NB4 (cell line): ENCODE measurements around the gene SNAPC3.

Source experiments
- CTCF ChIP-seq: IDR thresholded peaks from one replicate; pipeline ENCODE4 v1.5.1; 2012; ENCODE audit warnings: low read depth, low read length
- MAX ChIP-seq: IDR thresholded peaks from 2 replicates; pipeline ENCODE4 v1.6.1; 2011; ENCODE audit warnings: low read depth, low read length
- MYC ChIP-seq: IDR thresholded peaks from 2 replicates; pipeline ENCODE4 v1.6.1; 2011; ENCODE audit warnings: low read depth, low read length
- POLR2A ChIP-seq: IDR thresholded peaks from 2 replicates; pipeline ENCODE4 v1.6.1; 2011; ENCODE audit warnings: mild to moderate bottlenecking; ENCODE audit not compliant: insufficient read length; ENCODE audit errors: extremely low read depth

GRCh38 chr9:15469406-15469805 lies 46.7 kb downstream of the SNAPC3 start:
- TF ChIP-seq CTCF (no peak), POLR2A (no peak), MYC (no peak), MAX (no peak)
